GM18502 (cell line): ENCODE measurements around the gene TCERG1L.
"Not testable (repeated sequence)": the region's sequence is repeated elsewhere in the genome, so short reads cannot be mapped to it uniquely, and the experiment has no call there.

Experiments used
- ATAC-seq: cut with Tn5 transposase; IDR thresholded peaks from one replicate; pipeline ENCODE4 v1.9.1; 2021; ENCODE audit warnings: mild to moderate bottlenecking; ENCODE audit not compliant: unreplicated experiment, poor library complexity

TCERG1L gene

GRCh38 chr10:131081786-131082185 lies 229.7 kb downstream of the TCERG1L start:
- ATAC-seq: no peak

- no peak for ATAC-seq
Measured at GRCh38 chr10:131081376-131081775, 230.1 kb downstream of the TCERG1L start.

GRCh38 chr10:131080571-131080970 lies 230.9 kb downstream of the TCERG1L start:
- no peak for ATAC-seq

GRCh38 chr10:131079314-131079713 lies 232.2 kb downstream of the TCERG1L start:
- ATAC-seq: no peak

- not testable (repeated sequence) for ATAC-seq
Measured at GRCh38 chr10:131078882-131079280, 232.6 kb downstream of the TCERG1L start.

- no peak for ATAC-seq
Measured at GRCh38 chr10:131078131-131078881, 233.2 kb downstream of the TCERG1L start.

- ATAC-seq: no peak
Measured at GRCh38 chr10:131077724-131078123, 233.8 kb downstream of the TCERG1L start.

GRCh38 chr10:131077031-131077430 lies 234.5 kb downstream of the TCERG1L start:
- no peak for ATAC-seq

GRCh38 chr10:131076356-131076755 lies 235.2 kb downstream of the TCERG1L start:
- ATAC-seq: no peak

GRCh38 chr10:131075218-131075770 lies 236.2 kb downstream of the TCERG1L start:
- ATAC-seq: no peak

- no peak for ATAC-seq
Measured at GRCh38 chr10:131074682-131075081, 236.8 kb downstream of the TCERG1L start.

GRCh38 chr10:131073469-131074035 lies 238.0 kb downstream of the TCERG1L start:
- no peak for ATAC-seq

GRCh38 chr10:131072651-131073468 lies 238.7 kb downstream of the TCERG1L start:
- no peak for ATAC-seq

- ATAC-seq: no peak
Measured at GRCh38 chr10:131071721-131072120, 239.8 kb downstream of the TCERG1L start.

- no peak for ATAC-seq
Measured at GRCh38 chr10:131070856-131071255, 240.7 kb downstream of the TCERG1L start.

GRCh38 chr10:131068760-131069159 lies 242.8 kb downstream of the TCERG1L start:
- no peak for ATAC-seq

- ATAC-seq: no peak
Measured at GRCh38 chr10:131068311-131068710, 243.2 kb downstream of the TCERG1L start.

- no peak for ATAC-seq
Measured at GRCh38 chr10:131067690-131068089, 243.8 kb downstream of the TCERG1L start.

- no peak for ATAC-seq
Measured at GRCh38 chr10:131065673-131066305, 245.7 kb downstream of the TCERG1L start.

GRCh38 chr10:131063311-131063710 lies 248.2 kb downstream of the TCERG1L start:
- ATAC-seq: no peak
